HK-2 (cell line): Measurements from ENCODE around the gene STX19.
"Not testable (repeated sequence)": the region's sequence is repeated elsewhere in the genome, so short reads cannot be mapped to it uniquely, and the experiment has no call there.

Experiments used
- DNase-seq: peaks from one replicate; pipeline ENCODE4 v3.0.0-alpha.2; 2018; ENCODE audit not compliant: unreplicated experiment

STX19 gene, protein sequence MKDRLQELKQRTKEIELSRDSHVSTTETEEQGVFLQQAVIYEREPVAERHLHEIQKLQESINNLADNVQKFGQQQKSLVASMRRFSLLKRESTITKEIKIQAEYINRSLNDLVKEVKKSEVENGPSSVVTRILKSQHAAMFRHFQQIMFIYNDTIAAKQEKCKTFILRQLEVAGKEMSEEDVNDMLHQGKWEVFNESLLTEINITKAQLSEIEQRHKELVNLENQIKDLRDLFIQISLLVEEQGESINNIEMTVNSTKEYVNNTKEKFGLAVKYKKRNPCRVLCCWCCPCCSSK

DNA sequence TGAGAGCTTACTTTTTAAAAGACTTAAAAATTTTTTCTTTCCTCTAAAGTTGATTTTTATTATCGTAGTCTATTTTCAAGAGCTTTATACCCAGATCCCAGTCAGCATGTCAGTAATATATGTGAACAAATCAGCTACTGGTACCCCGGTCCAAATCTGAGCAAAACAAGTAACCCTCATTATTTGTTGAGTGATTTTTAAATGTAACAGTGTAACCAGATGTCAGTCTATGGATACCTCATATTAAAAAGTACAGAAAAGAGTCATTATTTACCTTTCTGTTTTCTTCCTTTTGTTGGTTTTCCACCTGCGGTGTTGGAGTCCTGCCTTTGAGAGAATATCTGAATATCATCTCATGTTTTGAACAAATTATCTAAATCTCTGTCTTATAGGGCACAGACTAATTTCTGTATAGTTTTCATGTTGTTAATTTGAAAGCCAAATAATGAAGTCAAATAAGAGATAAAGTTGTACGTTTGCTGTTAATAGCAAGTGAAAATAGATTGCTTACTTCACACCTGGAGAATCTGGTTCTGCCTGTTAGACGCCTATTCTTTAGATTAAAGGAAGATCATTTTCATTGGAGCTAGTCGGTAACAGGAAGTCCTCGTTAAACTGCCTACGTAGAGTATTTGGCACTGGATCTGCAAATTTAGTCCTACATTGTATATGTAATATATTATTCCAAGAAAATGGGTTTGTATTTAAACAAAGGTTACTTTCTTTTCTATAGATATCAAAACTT is at the start of gene STX19:
Gene STX19, minus strand, starts transcription at position 505 of the 745 bp plus-strand sequence. CDS start 13,328 bp downstream, outside the sequence.
- no peak for DNase-seq

DNA sequence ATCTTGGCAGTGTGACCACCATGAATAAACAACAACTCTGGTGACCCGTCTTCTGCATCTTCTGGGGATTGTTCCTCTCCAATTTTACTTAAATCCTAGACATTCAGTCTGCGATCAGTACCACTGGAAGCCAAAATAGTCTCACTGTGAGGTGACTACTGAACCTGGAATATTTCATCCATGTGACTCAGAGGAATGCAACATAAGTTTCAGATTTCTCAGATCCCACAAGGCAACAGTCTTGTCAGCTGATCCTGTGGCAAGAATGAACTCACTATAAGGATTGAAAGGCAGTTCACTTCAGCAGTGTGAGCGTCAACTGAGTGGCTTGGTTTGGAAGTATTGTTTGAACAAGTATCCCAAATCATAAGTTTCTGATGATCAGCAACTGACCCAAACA is 47.7 kb upstream of the STX19 start:
- no peak for DNase-seq

DNA sequence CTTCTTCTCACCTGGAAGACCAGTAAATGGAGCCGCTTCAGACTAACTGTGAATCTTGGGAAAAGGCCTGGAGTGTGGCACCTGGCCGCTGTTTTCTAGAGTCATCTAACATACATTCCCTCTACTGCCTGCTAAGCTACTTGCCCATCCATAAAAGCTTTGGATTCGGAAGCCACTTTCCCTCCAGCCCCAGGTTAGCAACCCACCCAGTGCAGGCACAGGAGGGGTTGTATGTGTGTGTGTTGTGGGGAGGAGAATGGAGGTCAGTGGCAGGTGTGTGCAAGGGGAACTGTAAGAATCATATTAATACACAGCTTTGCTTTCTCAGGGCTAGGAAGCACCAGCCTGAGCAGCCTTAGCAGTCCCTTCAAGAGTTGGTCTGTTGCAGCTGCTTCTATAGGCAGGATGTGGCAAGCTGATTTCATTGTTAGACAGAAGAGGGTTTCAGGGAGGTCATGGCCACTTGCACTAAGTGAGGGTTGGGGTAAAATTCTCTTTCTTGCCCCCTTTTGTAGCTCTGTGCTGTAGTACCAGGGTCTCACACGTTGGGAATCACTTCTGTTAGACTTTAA is 43.4 kb upstream of the STX19 start:
- no peak for DNase-seq

DNA sequence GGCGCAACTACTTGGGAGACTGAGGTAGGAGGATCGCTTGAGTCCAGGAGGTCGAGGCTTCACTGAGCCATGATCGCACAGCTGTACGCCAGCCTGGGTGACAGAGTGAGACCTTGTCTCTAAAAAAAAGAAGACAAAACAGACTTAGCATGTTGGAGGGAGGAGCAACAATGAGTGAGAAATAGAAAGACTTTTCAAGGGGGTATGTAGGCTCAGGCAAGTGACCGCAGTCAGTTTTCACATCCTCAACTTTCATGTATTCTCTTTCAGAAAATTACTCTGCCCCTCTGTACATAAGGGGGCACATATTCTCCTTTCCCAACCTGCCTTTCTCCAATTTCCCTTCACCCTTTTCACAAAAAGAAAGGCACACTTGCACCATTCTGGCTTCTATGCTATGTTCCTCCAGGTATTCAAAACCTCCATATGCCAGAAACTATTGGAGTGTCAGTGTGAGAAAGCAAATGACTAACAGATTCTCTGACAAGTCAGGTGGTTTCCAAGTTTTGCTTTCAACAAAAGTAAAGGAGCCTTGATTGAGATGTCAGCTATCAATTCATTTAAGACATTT is 42.0 kb upstream of the STX19 start:
- no peak for DNase-seq

DNA sequence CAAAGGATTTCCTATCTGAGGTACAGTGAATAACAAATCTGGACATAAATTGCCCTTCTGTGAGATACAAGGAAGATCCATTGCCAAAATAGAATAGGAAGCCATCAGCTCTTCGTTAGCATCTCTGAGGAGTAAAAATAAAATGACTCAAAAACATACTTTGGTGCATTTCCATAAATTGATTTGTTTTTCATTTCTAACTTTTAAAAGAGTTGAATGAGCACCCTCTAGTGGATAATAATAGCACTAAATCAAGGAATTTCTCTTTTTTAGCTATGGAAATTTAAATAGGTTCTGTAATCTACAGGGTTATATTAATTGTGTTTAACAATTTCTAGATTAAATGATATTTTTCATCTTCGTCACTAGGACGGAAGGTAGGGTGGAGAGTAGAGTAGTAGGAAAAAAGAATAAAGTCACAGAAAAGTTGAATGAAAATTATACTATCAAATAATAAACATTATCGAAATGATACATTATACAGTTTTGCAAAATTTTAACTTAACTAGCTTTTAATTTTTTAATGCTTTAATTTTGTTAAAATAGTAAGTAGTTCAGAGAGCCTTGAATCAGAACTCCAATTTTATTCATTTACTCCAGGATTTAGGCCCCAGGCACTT is 40.9 kb upstream of the STX19 start:
- no peak for DNase-seq

DNA sequence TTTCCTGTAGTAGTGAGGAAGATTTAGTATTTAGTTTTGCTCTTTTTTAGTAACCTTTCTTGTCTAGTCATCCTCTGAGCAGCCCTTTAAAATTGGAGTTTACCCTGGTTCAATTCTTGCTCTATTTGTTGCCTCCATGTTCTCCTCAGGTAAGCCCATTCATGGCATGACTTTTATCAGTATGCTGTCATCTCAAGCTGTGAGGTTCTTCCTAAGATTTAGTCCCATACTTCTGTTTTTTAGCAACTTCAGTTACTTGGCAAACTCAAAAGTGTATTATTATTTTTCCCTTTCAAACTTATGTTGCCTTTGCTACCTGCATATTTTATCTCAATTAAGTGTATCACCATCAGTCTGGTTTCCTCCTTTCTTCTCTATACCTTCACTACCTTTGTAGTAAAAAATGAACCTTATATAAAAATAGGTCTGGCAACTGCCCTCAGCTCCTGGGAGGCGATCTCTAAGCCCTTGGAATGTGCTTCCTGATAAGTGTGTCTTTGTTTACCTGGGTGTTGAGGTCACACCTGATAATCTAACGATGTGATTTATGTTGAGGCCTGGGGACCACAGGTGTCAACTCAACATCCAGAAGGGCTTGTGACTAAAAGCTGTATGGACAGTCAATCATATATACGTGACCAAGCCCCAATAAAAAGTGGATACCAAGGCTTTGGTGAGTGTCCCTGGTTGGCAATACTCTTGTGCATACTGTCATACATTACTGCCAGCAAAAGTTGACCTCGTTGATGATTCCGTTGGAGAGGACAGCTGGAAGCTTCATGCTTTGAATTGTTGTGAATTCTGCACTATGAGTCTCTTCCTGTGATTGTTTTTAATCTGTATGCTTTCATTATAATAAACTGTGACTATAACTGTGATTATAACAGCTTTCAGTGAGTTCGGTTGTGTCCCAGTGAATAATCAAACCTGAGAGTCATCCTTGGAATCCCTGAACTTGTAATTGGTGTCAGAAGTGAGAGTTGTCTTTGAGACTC is 38.4 kb upstream of the STX19 start:
- DNase-seq: no peak

DNA sequence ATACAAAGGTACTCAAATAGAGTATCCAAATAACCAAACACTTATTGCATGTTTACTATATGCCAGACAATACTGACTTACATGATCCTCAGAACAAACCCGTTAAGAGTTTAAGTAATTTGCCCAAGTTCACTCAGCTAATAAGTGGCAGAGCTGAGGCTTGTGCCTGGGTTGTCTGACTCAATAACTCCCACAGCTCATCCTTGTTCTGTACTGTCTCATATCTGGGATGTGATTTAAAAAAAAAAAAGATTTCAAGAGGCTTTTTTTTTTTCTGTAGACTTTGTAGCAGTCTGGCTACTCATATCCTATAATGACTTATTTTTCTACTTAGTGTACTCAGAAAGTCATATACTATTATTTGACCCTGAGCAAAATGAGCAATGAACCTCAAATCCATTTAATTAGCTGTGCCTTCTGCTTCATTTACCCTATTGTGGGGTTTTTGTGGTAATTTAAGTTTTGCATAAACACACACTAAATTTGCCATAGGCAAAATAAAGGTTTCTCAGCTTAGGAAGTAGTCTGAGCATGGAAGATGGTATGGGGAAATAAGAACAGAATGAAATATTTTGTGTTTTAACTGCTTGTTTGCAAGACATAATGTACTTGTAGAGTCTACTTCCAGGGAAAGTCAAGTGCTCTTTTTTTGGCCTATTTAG is 37.6 kb upstream of the STX19 start:
- no peak for DNase-seq

DNA sequence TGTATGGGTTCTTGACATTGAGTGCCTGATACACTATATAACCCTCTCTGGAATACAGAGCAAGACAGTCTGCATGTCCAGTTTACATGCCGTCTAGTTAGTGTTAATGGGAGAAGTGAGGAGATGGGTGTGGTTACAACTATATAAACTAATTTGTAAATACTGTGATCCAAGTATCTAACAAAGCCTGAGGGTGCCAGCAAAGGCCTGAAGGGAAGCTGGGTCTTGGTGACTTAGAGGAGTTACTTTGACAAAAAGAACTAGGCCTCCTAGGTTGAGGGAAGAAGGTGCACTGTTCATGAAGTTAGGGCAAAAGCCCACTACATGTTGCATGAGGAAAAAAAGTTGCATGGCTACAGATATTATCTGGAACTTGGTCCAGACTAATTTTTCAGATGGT is 36.7 kb upstream of the STX19 start:
- no peak for DNase-seq

DNA sequence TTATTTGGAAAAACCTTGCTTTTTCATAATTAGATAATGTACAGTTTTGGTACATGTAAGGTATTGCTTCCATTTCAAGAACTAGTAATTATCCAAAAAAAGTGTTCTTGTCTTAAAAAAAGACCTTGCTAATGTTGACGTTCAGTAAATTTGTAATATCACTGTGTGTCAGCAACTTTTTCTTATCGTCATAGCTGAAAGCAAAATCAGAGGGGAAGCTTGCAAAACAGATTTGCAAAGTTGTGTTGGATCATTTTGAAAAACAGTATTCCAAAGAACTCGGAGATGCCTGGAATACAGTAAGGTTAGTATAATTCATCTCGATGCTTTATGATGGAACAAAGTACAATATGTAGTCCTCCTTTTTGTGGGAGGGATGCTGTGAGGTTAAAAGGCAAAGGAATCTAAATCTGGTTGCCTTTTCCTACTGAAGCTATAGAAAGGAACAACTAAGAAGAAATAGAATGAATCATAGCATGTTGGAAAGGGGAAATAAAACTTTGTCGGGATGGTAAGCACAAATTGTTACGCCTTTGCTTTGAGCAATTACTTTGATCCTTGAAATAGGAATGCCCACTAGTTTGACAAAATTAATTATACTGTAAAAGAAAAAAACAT is 36.0 kb upstream of the STX19 start:
- no peak for DNase-seq

DNA sequence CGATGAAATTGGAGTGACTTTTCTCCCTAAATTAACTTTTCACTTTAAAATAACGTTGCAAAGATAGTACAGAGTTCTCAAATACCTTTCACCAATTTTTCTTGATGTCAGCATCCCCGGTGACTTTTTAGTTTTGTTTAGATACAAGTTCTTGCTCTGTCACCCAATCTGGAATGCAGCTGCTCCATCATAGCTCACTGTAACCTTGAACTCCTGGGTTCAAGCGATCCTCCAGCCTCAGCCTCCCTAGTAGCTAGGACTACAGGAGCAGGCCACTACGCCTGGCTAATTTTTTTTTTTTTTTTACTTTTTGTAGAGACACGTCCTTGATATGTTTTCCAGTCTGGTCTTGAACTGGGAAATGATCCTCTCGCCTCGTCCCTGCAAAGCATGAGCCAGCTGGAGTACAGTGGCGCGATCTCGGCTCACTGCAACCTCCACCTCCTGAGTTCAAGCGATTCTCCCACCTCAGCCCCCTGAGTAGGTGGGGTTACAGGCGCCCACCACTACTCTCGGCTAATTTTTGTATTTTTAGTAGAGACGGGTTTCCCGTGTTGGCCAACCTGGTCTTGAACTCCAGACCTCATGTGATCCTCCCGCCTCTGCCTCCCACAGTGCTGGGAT is 35.2 kb upstream of the STX19 start:
- DNase-seq: no peak

DNA sequence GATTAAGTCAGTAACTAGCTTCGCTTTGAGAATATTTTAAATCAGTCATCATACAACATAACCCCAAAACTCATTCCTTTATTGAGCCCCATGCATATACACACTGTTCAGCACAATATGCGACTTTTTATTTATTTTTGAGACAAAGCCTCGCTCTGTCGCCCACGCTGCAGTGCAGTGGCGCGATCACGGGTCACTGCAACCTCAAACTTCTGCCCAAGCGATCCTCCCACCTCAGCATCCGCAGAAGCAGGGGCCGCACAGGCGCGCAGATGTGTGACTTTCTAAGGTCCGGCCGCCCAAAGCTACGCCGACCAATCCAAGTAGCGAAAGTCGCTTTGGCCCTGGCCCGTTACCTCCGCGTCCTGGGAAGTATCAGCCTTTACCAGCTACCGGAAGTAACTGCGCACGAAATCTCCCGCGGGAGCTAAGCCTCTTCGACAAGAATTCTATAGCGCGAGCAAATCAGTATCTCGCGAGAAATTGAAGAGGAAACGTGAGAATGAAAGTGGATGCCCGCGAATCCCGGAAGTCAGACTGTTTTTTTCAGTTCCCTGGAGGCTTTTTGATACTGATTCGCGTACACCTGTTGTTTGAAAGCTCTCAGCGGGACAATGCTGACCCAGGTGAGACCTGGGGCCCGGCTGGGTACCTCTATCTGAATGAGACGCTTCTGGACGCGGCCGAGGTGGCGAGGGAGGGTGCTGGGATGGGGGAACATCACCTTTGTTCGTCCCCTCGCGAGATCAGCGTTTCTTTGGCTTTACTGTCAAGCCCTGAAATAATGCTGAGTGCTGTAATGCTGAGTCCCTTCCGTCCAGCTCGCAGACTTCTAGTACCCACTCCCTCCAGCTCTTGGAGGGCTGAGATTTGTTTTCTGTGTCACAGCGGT is 34.4 kb upstream of the STX19 start, which contains the start of the genes DHFR2 and NSUN3:
Gene DHFR2, minus strand, starts transcription at position 404 of the 892 bp plus-strand sequence. CDS start 1,405 bp downstream, outside the sequence.
Gene NSUN3, plus strand, starts transcription at position 549 of the 892 bp plus-strand sequence. Its CDS starts 66 bp downstream, at position 615.
- DNase-seq: peak; percentile 96

DNA sequence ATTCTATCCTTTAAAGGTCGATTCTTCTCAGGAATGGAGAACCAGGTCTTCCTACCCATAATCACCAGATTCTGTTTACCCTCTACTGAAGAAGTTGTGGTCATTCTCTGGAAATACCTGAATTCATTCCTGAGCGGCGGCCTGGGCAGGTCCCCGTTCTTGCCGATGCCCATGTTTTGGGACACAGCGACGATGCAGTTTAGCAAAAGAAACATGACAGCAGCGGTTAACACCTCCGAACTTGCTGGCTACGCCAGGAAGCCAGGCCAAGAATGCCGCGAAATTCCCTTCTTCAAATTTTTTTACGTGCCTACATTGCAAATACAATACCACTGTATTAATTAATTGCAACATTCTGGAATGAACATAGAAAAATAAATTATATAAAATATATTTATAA is 32.9 kb upstream of the STX19 start:
- DNase-seq: no peak

DNA sequence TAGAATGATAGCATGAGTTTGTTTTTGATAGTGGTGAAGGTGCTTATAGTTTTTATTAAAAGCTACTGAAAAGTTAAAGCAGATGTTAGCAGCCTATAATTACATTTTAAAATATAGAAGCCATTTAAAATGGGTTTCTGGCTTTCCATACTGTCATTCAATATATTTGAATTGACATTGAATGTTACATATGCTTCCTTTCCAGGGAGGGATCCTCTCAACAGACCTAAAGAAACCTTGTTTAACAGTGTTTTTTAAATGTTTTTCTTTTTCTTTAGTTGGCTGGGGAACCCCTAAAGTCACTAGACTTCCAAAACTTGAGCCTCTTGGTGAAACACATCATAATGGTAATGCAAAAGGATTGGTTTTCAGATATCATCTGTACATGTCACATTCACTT is 22.1 kb upstream of the STX19 start:
- no peak for DNase-seq

DNA sequence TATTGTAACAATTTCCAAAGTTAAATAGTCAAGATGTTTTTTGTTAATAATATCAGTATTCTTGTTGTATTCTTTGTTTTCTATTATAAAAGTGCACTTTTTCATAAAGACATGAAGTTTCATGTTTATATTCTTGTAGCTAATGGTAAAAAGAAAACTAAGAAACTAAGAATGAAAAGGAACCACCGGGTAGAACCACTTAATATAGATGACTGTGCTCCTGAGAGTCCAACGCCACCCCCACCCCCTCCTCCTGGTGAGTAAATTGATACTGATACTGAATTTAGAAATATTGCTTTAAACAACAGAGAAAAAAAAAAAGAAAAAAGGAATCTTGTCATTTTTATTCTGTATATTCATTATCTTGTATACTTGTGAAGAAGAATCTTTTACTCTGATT is 20.9 kb upstream of the STX19 start:
- no peak for DNase-seq

DNA sequence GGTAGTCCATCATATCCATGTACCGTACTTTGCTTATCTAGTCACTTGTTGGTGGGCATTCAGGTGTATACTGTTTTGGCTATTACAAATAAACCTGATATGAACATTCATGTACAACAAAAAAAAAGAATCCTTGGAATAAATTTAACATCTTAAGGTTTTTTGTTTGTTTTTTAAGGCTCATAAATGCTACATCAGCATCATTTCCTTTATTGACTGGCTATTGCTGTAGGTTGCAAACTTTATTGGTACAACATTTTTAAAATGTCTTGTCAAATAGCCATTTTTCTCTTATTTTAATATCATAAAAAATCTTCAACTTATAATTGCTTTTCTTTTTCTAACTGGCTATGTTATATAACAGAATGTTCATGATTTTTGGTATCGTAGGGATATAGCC is 18.1 kb upstream of the STX19 start:
- no peak for DNase-seq

DNA sequence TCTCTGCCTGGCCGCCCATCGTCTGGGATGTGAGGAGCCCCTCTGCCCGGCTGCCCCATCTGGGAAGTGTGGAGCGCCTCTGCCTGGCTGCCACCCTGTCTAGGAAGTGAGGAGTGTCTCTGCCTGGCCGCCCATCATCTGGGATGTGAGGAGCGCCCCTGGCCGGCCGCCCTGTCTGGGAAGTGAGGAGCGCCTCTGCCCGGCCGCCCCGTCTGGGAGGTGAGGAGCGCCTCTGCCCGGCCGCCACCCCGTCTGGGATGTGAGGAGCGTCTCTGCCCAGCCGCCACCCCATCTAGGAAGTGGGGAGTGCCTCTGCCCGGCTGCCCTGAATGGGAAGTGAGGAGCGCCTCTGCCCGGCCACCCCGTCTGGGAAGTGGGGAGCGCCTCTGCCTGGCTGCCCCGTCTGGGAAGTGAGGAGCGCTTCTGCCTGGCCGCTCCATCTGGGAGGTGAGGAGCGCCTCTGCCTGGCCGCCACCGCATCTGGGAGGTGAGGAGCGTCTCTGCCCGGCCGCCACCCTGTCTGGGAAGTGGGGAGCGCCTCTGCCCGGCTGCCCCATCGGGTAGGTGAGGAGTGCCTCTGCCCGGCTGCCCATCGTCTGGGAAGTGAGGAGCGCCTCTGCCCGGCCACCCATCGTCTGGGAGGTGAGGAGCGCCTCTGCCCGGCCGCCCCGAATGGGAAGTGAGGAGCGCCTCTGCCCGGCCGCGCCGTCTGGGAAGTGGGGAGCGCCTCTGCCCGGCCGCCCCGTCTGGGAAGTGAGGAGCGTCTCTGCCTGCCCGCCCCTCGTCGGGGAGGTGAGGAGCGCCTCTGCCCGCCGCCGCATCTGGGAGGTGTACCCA is 15.9 kb upstream of the STX19 start:
- not testable (repeated sequence) for DNase-seq

DNA sequence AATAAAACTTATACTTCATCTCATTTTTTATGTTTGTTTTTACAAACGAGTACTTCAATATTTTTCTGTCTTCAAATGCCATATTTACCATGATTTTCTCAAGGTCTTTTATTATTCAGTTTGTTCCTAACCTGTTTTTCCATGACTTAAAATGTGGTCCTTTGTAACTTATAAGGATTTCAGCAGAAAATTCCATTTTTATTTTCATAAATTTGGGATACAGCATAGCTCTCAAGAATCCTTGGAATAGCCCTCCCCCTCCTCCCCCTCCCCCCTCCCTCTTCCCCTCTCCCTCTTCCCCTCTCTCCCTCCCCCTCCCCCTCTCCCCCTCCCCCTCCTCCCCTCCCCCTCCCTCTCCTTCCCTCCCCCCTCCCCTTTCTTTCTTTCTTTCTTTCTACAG is 14.9 kb upstream of the STX19 start:
- no peak for DNase-seq
